ENCODE data around the gene PDIA5. TPM values are rescaled to one million over a fixed set of nuclear protein-coding genes. Genes with fewer than 3 reads are reported as not detected.

PDIA5 gene
- total and polyA plus RNA-seq, 2 of the 4 experiments (the other 2 are of a cell fraction): 19.4 to 42.0 TPM

DNA sequence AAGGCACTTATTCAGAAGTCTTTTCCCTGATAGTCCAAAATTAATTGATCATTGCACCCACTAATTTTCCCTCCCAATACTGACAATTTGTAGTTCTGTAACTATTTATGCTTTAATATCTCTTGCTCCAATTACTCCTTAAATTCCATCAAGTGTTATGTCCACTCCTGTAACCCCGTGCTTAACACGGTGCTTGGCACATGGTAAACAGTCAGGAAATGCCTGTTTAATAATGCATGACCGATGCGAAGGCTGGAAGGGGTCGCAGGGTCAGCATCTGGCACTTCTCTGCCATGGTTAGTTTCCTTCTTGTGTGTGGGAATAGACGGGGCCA is 134.4 kb downstream of the PDIA5 start:
- Histone ChIP-seq H3K56ac (ENCODE audit: extremely low read depth, insufficient read depth, low read length) (peak overlapping the region; percentile 16; the same call in 1 of the 2 replicates), H4K91ac (ENCODE audit: insufficient read depth, low read depth, low read length) (peak overlapping the region; percentile 67), H3K36me3 (ENCODE audit: control insufficient read depth, insufficient read depth, low read length) (no peaks in the 10 kb centered on the region), H3K27ac (ENCODE audit: insufficient read depth, low read length) (peak overlapping the region; percentile 9), H3K4me2 (ENCODE audit: low read depth, low read length) (peak overlapping the region; percentile 70), H4K5ac (ENCODE audit: low read depth, low read length) (peak overlapping the region; percentile 95), H2BK120ac (ENCODE audit: low read depth, low read length) (no peak overlapping the region), H2AK9ac (replicated peaks; ENCODE audit: low read depth, low read length, poor library complexity) (peak overlapping the region; percentile 95), H3K14ac (replicated peaks; ENCODE audit: low read depth, low read length) (peak overlapping the region; percentile 73), H2BK15ac (ENCODE audit: low read depth, low read length) (no peak overlapping the region; the same call in 2 of the 3 replicates), H3K9me1 (ENCODE audit: insufficient read depth, low read length) (peaks cover 3% of the 10 kb centered on the region), H3K79me1 (ENCODE audit: low read depth in 1 of 2, low read length in 2 of 2) (peaks cover 20 to 34% of the 10 kb centered on the region in 2 experiments), H3K27me3 (ENCODE audit: control insufficient read depth, insufficient read depth, low read length) (no peaks in the 10 kb centered on the region), H2BK5ac (ENCODE audit: low read depth, low read length, poor library complexity, severe bottlenecking) (no peak overlapping the region), H2AFZ (replicated peaks; ENCODE audit: low read length, poor library complexity) (peak overlapping the region; percentile 100), H3K4me1 (ENCODE audit: control insufficient read depth, insufficient read depth, low read length) (0 out of 2 replicates have a peak, but pooled peaks cover 1% of the 10 kb centered on the region), H4K20me1 (ENCODE audit: insufficient read depth, low read length) (no peaks in the 10 kb centered on the region), H3K4ac (ENCODE audit: low read depth, low read length) (peak overlapping the region; percentile 80), H3K18ac (ENCODE audit: low read depth, low read length) (no peak overlapping the region), H3K4me3 (ENCODE audit: insufficient read depth, low read depth, low read length) (peak overlapping the region; percentile 70), H3K9me3 (ENCODE audit: control insufficient read depth, insufficient read depth, low read length) (no peaks in the 10 kb centered on the region), H2AK5ac (ENCODE audit: low read depth, low read length) (peak overlapping the region; percentile 36; the same call in 1 of the 2 replicates), H4K8ac (ENCODE audit: low read depth in 2 of 2, low read length in 2 of 2) (peak overlapping the region; percentile 97 to 98), H3K23ac (ENCODE audit: low read depth, low read length) (peak overlapping the region; percentile 44; the same call in 1 of the 2 replicates), H2BK20ac (ENCODE audit: low read depth, low read length) (no peak overlapping the region), H3K9ac (ENCODE audit: low read depth, low read length) (peak overlapping the region; percentile 77)
- intact Hi-C loops (cut with micrococcal nuclease): no loop called here
- TF ChIP-seq MAZ (IDR thresholded peaks at IDR 0.05; ENCODE audit: borderline replicate concordance, low read depth, low read length): no peak
- TF ChIP-seq FOS (IDR thresholded peaks at IDR 0.05; ENCODE audit: low read depth, low read length): no peak
- no peak for TF ChIP-seq RCOR1 (IDR thresholded peaks at IDR 0.05; ENCODE audit: insufficient replicate concordance, low read length)
- no peak for TF ChIP-seq RFX5 (IDR thresholded peaks at IDR 0.05; ENCODE audit: low read depth, low read length)
- TF ChIP-seq POLR2A (IDR thresholded peaks at IDR 0.05; ENCODE audit: low read depth, low read length): no peak
- no peak for TF ChIP-seq SMC3 (IDR thresholded peaks at IDR 0.05; ENCODE audit: low read depth, low read length)
- TF ChIP-seq CEBPB (IDR thresholded peaks at IDR 0.05; ENCODE audit: low read depth, low read length): no peak
- no peak for TF ChIP-seq BHLHE40 (IDR thresholded peaks at IDR 0.05; ENCODE audit: low read depth, low read length)
- no peak for TF ChIP-seq NFE2L2 (IDR thresholded peaks at IDR 0.05; ENCODE audit: low read depth, low read length)
- ATAC-seq (ENCODE audit: low read depth) (no peak), DNase-seq (no peak)
- dilution Hi-C loops (cut with HindIII; ENCODE audit: low sequenced_read_pairs, unreplicated experiment): no loop called here
- ChIA-PET POLR2A (ENCODE audit: unreplicated experiment) (no interaction called here), CTCF (no interaction called here)
- in situ Hi-C loops (cut with MboI; ENCODE audit: low sequenced_read_pairs): no loop called here
- WGBS, 2 experiments (ENCODE audit: extremely low coverage in 2 of 2, insufficient read length in 1 of 2): no CpG with 5 or more reads among the region's 6 CpGs
- BruUV-seq (replicated peaks): no TSS peak
